BLaER1 treated with 17β-estradiol and CSF1 and Interleukin-3, amounts not matched to agents 10 nM and 100 nM (cell line): ENCODE data around the gene TPRX2.
A peak's percentile ranks its signal among the peaks of the same experiment; 100 is the strongest.
"Not testable (repeated sequence)": the region's sequence is repeated elsewhere in the genome, so short reads cannot be mapped to it uniquely, and the experiment has no call there.

Experiments
- H3K27ac ChIP-seq, 11 experiments: shearing (Covaris generic); formaldehyde crosslinking; 2 replicates each; pipeline ENCODE4 v1.8.1; 2022
- H3K27me3 ChIP-seq, 11 experiments: shearing (Covaris generic); formaldehyde crosslinking; 2 replicates each; pipeline ENCODE4 v1.8.1; 2022
- H3K36me3 ChIP-seq, 11 experiments: shearing (Covaris generic); formaldehyde crosslinking; 2 replicates each; pipeline ENCODE4 v1.8.1; 2022
- H3K4me1 ChIP-seq, 10 experiments: shearing (Covaris generic); formaldehyde crosslinking; 2 replicates each; pipeline ENCODE4 v1.8.1; 2022
- H3K4me2 ChIP-seq, 11 experiments: shearing (Covaris generic); formaldehyde crosslinking; 2 replicates each; pipeline ENCODE4 v1.8.1; 2022
- H3K4me3 ChIP-seq, 10 experiments: shearing (Covaris generic); formaldehyde crosslinking; 2 replicates each; pipeline ENCODE4 v1.8.1; 2022
- H3K9ac ChIP-seq, 11 experiments: shearing (Covaris generic); formaldehyde crosslinking; 2 replicates each; pipeline ENCODE4 v1.8.1; 2022
- H3K9me3 ChIP-seq, 11 experiments: shearing (Covaris generic); formaldehyde crosslinking; replicated peaks in 1 of 11; 2 replicates each; pipeline ENCODE4 v1.8.1; 2022
- H4K20me1 ChIP-seq, 11 experiments: shearing (Covaris generic); formaldehyde crosslinking; 2 replicates each; pipeline ENCODE4 v1.8.1; 2022
- Cebpa-rat ChIP-seq, 11 experiments: shearing (Covaris generic); IDR thresholded peaks; 2 replicates each; pipeline ENCODE4 v1.8.1; 2022

TPRX2 gene

DNA sequence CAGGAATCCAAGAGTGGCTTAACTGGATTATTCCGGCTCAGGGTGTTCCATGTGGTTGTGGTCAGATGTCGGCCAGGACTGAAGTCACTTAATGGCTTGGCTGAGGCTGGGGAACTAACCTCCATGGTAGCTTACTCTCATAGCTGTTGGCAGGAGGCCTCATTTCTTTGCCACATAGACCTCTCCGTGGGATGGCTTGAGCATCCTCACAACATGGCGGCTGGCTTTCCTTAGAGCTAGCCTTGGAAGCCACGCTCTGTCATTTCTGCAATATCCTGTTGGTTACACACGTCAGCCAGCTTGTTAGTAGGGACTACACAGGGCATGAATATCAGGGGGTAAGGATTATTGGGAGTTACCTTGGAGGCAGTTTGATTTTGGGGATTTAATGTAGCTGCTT, 32.2 kb upstream of the TPRX2 start:
- no peaks in the 10 kb centered on the region for H3K27me3 ChIP-seq

DNA sequence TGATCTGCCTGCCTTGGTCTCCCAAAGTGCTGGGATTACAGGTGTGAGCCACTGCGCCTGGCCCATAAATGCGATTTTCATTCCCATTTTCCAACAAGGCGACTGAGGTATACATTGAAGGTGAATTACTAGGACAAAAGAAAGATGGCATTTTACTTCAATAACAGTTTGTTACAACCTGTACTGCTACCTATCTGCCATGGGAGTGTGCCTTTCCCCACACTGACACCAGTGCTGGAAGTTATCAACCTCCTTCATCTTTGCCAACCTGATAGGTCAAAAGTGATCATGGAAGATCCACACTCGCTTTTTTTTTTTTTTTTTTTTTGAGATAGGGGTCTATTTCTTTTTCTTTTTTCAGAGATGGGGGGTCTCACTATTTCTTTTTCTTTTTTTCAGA, 26.3 kb upstream of the TPRX2 start:
- Histone ChIP-seq H3K9ac (no peak overlapping the region), H3K4me1 (no peaks in the 10 kb centered on the region), H4K20me1 (no peaks in the 10 kb centered on the region), H3K36me3 (no peaks in the 10 kb centered on the region), H3K27me3 (no peaks in the 10 kb centered on the region), H3K9me3 (no peaks in the 10 kb centered on the region), H3K4me3 (no peak overlapping the region), H3K27ac (no peak overlapping the region), H3K4me2 (no peak overlapping the region)
- TF ChIP-seq Cebpa-rat (IDR thresholded peaks at IDR 0.05), result no peak

More for the DNA sequence above, 32.2 kb upstream of the TPRX2 start:
- Histone ChIP-seq H3K4me2 (no peak overlapping the region), H3K9ac (no peak overlapping the region), H3K36me3 (no peaks in the 10 kb centered on the region), H3K4me3 (no peak overlapping the region), H3K9me3 (0 out of 22 replicates have a peak, but pooled peaks cover 0 to 5% (median 0%) of the 10 kb centered on the region in 11 experiments), H3K27ac (no peak overlapping the region), H4K20me1 (0 out of 22 replicates have a peak, but pooled peaks cover 0 to 7% (median 0%) of the 10 kb centered on the region in 11 experiments), H3K4me1 (no peaks in the 10 kb centered on the region)
- TF ChIP-seq Cebpa-rat (IDR thresholded peaks at IDR 0.05), result no peak

DNA sequence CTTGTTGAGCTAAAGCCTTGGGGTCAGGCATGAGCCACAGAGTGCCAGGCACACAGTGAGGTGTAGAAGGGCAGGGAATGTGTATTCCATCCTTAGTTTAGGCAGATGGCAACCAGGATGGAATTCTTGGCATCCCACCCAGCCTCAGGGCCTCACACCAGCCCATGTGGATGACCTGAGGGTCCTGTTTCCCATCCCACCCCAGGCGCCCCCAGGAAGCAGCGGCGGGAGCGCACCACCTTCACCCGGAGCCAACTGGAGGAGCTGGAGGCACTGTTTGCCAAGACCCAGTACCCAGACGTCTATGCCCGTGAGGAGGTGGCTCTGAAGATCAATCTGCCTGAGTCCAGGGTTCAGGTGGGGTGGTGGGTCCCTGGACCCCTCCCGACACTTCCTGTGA, 23.0 kb upstream of the TPRX2 start:
- no peak overlapping the region for H3K4me2 ChIP-seq
- no peak overlapping the region for H3K27ac ChIP-seq
- H3K9ac ChIP-seq, result no peak overlapping the region
- H3K4me3 ChIP-seq, result no peak overlapping the region
- H3K4me1 ChIP-seq, result no peaks in the 10 kb centered on the region
- TF ChIP-seq Cebpa-rat (IDR thresholded peaks at IDR 0.05), result no peak
- H3K9me3 ChIP-seq, result no peaks in the 10 kb centered on the region
- H3K27me3 ChIP-seq, result no peaks in the 10 kb centered on the region
- H4K20me1 ChIP-seq, result no peaks in the 10 kb centered on the region
- no peaks in the 10 kb centered on the region for H3K36me3 ChIP-seq

DNA sequence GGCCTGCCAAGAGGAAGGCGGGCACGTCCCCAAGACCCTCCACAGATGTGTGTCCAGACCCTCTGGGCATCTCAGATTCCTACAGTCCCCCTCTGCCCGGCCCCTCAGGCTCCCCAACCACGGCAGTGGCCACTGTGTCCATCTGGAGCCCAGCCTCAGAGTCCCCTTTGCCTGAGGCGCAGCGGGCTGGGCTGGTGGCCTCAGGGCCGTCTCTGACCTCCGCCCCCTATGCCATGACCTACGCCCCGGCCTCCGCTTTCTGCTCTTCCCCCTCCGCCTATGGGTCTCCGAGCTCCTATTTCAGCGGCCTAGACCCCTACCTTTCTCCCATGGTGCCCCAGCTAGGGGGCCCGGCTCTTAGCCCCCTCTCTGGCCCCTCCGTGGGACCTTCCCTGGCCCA, 19.6 kb upstream of the TPRX2 start:
- Histone ChIP-seq H3K27ac (no peak overlapping the region), H3K4me3 (no peak overlapping the region), H4K20me1 (no peaks in the 10 kb centered on the region), H3K36me3 (no peaks in the 10 kb centered on the region), H3K4me2 (no peak overlapping the region), H3K4me1 (peaks cover 0 to 8% (median 2%) of the 10 kb centered on the region in 10 experiments; a peak in 4 of 20 replicates), H3K9ac (no peak overlapping the region), H3K27me3 (no peaks in the 10 kb centered on the region), H3K9me3 (no peaks in the 10 kb centered on the region)
- TF ChIP-seq Cebpa-rat (IDR thresholded peaks at IDR 0.05), result no peak

DNA sequence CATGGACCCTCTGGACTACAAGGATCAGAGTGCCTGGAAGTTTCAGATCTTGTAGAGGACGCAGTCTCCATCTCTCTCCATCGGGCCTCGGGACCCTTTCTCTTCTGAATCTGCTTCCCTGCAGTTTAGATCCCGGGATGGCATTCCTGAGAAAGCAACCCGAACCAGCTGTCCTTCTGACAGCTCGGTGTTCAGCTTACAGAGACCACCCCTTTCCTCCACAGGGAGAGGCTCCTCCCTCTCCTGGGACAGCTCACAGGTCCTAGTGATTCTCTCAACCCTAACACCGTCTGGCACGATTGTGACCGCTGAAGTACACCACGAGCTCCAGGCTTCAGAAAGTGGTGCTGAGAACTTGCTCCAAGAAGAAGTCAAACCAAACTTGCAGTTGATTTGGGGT, 19.1 kb upstream of the TPRX2 start:
- TF ChIP-seq Cebpa-rat (IDR thresholded peaks at IDR 0.05), result no peak

DNA sequence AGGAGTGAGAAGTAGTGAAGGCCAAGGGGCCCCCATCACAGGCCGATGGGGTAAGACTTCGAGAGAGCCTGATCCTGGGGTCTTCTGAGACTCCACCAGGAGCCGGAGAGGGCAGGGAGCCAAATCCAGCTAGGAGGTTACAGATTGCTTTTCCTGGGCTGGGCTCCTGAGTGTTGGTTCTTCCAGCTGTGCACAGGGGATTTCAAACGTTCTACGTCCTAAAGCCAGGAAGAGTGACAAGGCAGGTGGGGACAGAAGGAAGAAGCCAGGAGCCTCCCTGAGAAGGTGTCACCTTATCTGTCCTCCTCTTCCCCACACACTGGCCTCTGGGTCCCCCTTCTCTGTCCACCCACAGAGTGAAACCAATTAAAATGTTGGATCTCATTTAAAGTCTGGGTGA, 16.1 kb upstream of the TPRX2 start:
- TF ChIP-seq Cebpa-rat (IDR thresholded peaks at IDR 0.05), result no peak
- no peak overlapping the region for H3K4me3 ChIP-seq
- peak overlapping the region in 4 of 11 experiments; percentile 5 to 30 (median 10); a peak in 2 of 22 replicates for H3K4me2 ChIP-seq
- H3K27me3 ChIP-seq, result no peaks in the 10 kb centered on the region
- H3K9me3 ChIP-seq, result no peaks in the 10 kb centered on the region
- H3K27ac ChIP-seq, result no peak overlapping the region
- no peaks in the 10 kb centered on the region for H4K20me1 ChIP-seq
- H3K9ac ChIP-seq, result no peak overlapping the region
- H3K4me1 ChIP-seq, result peaks cover 0 to 8% (median 2%) of the 10 kb centered on the region in 10 experiments; a peak in 4 of 20 replicates
- H3K36me3 ChIP-seq, result no peaks in the 10 kb centered on the region

More for the DNA sequence above, 19.1 kb upstream of the TPRX2 start:
- Histone ChIP-seq H3K27ac (no peak overlapping the region), H3K9me3 (no peaks in the 10 kb centered on the region), H3K4me3 (no peak overlapping the region), H3K4me2 (no peak overlapping the region), H3K36me3 (no peaks in the 10 kb centered on the region), H3K4me1 (peaks cover 0 to 8% (median 2%) of the 10 kb centered on the region in 10 experiments; a peak in 4 of 20 replicates), H3K27me3 (no peaks in the 10 kb centered on the region), H3K9ac (no peak overlapping the region), H4K20me1 (no peaks in the 10 kb centered on the region)

DNA sequence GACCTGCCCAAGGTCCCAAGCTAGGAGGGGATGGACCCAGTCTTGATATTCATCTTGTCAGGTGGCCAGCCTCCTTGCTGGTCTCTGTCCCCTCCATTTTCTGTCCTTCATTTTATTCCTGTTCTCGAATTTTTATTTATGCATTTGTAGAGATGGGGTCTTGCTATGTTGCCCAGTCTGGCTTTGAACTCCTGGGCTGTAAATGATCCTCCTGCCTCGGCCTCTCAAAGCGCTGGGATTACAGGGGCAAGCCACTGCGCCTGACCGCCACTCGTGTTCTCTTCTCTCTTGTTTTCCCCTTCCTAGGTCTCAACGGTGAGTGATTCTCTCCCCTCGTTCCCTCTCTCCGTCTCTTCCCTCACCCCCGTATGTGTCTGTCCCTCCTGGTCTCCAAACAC, 10.6 kb upstream of the TPRX2 start:
- Histone ChIP-seq H3K36me3 (no peaks in the 10 kb centered on the region), H3K27me3 (no peaks in the 10 kb centered on the region; a peak in 1 of 22 replicates), H3K4me2 (no peak overlapping the region), H3K4me1 (peaks cover 0 to 3% (median under 1%) of the 10 kb centered on the region in 10 experiments; a peak in 4 of 20 replicates), H4K20me1 (no peaks in the 10 kb centered on the region; a peak in 1 of 22 replicates), H3K9me3 (no peaks in the 10 kb centered on the region), H3K9ac (no peak overlapping the region), H3K27ac (no peak overlapping the region), H3K4me3 (no peak overlapping the region)
- no peak for TF ChIP-seq Cebpa-rat (IDR thresholded peaks at IDR 0.05)

DNA sequence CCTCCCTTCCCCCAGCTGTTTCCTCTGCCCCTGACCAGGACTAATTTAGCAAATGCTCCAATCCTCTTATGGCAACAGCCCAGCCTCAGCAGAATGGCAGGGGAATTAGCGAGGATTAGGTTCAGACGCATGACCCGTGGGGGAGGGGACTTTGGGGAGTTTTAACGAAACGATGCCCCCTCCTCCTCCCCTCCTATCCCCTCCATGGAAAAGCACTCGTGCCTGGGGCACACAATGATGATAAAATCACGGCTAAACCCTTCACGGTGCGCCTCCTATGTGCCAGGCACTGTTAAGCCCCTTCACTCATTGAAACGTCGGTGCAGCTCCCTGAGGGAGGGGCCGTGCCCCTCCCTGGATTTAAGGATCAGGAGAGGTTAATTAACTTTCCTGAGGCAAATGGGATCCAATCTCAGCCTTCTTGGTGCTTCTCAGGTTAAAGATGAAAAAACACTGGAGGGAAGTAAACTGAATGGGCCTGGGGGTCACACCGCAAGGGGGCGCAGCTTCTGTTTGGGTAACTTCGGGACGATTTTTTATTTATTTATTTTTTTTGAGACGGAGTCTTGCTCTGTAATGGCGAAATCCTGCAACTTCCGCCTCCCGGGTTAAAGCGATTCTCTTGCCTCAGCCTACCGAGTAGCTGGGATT, 10.1 kb upstream of the TPRX2 start:
- H3K4me2 ChIP-seq, result no peak overlapping the region
- H3K4me3 ChIP-seq, result no peak overlapping the region
- H4K20me1 ChIP-seq, result no peaks in the 10 kb centered on the region; a peak in 1 of 22 replicates
- no peaks in the 10 kb centered on the region; a peak in 1 of 20 replicates for H3K4me1 ChIP-seq
- H3K27me3 ChIP-seq, result no peaks in the 10 kb centered on the region; a peak in 1 of 22 replicates
- H3K9ac ChIP-seq, result no peak overlapping the region
- no peak for TF ChIP-seq Cebpa-rat (IDR thresholded peaks at IDR 0.05)
- no peaks in the 10 kb centered on the region for H3K9me3 ChIP-seq
- no peak overlapping the region for H3K27ac ChIP-seq
- no peaks in the 10 kb centered on the region for H3K36me3 ChIP-seq

DNA sequence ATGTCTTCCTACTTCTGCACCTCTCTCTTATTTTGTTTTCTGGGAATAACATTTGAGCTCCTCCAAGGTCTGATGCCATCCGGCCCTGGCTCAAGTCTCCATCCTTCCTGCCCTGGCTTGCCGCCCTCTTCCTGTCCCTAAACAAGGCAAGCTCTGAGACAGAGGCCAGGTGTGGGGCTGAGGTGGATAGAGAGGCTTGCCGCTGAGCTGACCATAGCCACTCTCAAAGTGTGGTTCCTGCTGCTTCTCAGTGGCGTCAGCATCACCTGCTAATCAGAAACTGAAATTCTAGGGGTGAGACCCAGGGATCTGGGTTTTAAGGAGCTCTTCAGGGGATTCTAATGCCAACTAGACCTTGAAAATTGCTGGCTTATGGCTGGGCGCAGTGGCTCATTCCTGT, 6.0 kb upstream of the TPRX2 start:
- no peak overlapping the region for H3K4me3 ChIP-seq
- H3K27ac ChIP-seq, result no peak overlapping the region
- no peaks in the 10 kb centered on the region; a peak in 1 of 22 replicates for H3K27me3 ChIP-seq
- TF ChIP-seq Cebpa-rat (IDR thresholded peaks at IDR 0.05), result no peak
- H3K4me1 ChIP-seq, result peaks cover 0 to 10% (median 0%) of the 10 kb centered on the region in 10 experiments; a peak in 6 of 20 replicates
- no peaks in the 10 kb centered on the region; a peak in 1 of 22 replicates for H4K20me1 ChIP-seq
- H3K9ac ChIP-seq, result no peak overlapping the region
- H3K36me3 ChIP-seq, result no peaks in the 10 kb centered on the region
- H3K9me3 ChIP-seq, result no peaks in the 10 kb centered on the region
- H3K4me2 ChIP-seq, result no peak overlapping the region

DNA sequence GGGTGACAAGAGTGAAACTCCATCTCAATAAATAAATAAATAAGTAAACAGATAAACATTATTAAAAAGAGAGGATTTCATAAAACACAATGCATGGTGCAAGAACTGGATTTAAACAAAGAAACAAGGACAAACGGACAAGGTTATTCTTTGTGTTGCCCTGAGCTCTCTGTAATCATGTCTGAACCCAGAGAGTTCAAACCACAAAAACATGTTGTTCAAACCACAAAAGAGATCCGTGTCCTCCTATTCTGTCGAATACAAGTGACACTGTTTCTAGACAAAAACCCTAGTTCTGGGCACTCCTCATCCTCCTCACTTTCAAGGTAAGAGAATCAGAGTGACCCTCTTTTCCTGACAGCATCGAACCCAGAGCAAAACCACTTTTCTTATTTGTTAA, 4.6 kb upstream of the TPRX2 start:
- Histone ChIP-seq H3K27me3 (no peaks in the 10 kb centered on the region; a peak in 1 of 22 replicates), H3K4me1 (peaks cover 0 to 10% (median 0%) of the 10 kb centered on the region in 10 experiments; a peak in 6 of 20 replicates), H4K20me1 (no peaks in the 10 kb centered on the region; a peak in 1 of 22 replicates), H3K36me3 (no peaks in the 10 kb centered on the region), H3K9ac (no peak overlapping the region), H3K4me3 (no peak overlapping the region), H3K27ac (no peak overlapping the region), H3K9me3 (no peaks in the 10 kb centered on the region), H3K4me2 (peak overlapping the region in 2 of 11 experiments; percentile 5 to 24; a peak in 3 of 22 replicates)
- no peak for TF ChIP-seq Cebpa-rat (IDR thresholded peaks at IDR 0.05)

DNA sequence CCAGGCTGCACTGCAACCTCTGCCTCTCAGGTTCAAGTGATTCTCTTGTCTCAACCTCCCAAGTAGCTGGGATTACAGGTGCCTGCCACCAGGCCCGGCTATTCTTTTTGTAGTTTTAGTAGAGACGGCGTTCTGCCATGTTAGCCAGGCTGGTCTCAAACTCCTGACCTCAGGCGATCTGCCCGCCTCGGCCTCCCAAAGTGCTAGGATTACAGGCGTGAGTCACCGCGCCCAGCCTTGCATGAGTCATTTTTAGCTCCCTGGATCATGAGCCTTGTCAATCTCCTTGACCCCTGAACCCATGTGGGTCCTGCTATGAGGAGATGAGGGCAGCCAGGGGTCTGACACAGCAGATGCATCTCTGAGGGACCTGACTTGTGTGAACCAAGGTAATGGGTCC, 804 bp upstream of the TPRX2 start:
- H3K4me3 ChIP-seq, H4K20me1 ChIP-seq, H3K36me3 ChIP-seq, H3K27ac ChIP-seq, H3K4me1 ChIP-seq, H3K27me3 ChIP-seq, H3K4me2 ChIP-seq, H3K9ac ChIP-seq: not testable (repeated sequence)
- peaks cover 0 to 17% (median 11%) of the 10 kb centered on the region in 11 experiments; a peak in 18 of 22 replicates for H3K9me3 ChIP-seq

DNA sequence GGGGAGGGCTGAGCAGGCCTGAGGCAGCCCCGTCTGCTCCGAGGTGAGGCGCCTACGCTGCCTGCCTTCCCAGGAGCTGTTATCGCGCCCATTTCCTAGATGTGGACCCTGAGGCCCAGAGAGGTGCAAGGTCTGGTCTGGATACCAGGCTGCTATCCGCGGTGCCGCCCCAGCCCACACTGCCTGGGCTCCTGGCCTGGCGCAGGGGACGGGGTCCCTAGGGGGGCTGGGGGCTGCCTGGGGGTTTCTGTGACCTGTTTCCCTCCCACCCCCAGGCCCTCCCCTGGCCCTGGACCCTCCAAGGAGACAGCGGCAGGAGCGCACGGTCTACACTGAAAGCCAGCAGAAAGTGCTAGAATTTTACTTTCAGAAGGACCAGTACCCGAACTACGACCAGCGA, 803 bp downstream of the TPRX2 start:
- not testable (repeated sequence) for H3K27me3 ChIP-seq, H3K27ac ChIP-seq, H3K4me2 ChIP-seq, H3K36me3 ChIP-seq, H4K20me1 ChIP-seq, H3K4me3 ChIP-seq, H3K4me1 ChIP-seq, H3K9ac ChIP-seq
- peaks cover 0 to 17% (median 11%) of the 10 kb centered on the region in 11 experiments; a peak in 18 of 22 replicates for H3K9me3 ChIP-seq
